GM19438 (cell line): ENCODE measurements around the gene SLC13A1.
"Not testable (repeated sequence)": the region's sequence is repeated elsewhere in the genome, so short reads cannot be mapped to it uniquely, and the experiment has no call there.

Experiments
- ATAC-seq: cut with Tn5 transposase; IDR thresholded peaks from one replicate; pipeline ENCODE4 v1.9.1; 2021; ENCODE audit warnings: low read depth; ENCODE audit not compliant: unreplicated experiment

Gene SLC13A1, protein sequence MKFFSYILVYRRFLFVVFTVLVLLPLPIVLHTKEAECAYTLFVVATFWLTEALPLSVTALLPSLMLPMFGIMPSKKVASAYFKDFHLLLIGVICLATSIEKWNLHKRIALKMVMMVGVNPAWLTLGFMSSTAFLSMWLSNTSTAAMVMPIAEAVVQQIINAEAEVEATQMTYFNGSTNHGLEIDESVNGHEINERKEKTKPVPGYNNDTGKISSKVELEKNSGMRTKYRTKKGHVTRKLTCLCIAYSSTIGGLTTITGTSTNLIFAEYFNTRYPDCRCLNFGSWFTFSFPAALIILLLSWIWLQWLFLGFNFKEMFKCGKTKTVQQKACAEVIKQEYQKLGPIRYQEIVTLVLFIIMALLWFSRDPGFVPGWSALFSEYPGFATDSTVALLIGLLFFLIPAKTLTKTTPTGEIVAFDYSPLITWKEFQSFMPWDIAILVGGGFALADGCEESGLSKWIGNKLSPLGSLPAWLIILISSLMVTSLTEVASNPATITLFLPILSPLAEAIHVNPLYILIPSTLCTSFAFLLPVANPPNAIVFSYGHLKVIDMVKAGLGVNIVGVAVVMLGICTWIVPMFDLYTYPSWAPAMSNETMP

DNA sequence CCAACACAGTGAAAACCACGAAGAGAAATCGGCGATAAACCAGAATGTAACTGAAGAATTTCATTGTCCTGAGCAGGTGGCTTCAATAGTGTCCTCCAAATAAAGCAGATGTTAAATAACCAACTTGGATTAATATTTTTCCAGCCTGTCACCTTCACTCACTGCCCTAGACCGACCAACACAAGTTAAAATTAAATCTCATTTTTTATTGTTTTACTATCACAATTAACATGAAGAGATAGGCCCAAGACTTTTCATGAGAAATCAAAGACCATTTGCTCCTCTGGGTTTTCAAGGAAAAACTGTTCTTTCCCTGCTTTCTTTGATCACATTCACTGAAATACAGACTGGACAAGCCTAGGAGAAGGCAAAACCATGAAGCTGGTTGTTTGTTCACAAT is at the start of gene SLC13A1:
Gene SLC13A1 (minus strand): TSS at position 87 of the 400 bp plus-strand sequence. CDS start 23 bp downstream, at position 64.
- ATAC-seq: no peak

DNA sequence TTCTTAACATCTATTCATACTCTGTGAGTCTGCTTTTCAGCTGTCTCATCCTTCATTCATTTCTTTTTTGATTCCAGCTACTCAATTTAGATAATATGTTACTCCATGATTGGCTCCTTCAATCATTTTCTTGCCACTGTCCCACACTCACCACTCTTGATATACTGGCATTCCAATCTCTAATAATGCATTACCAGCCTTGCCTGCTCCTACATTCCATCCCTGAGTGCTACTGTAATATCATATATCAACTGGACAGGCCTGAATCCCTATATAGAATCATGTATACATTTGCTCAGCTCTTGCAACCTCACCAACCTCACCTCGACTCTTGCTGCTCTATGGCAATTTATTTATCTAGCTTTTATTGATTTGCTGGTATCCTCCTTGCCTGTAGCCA is 45.0 kb upstream of the SLC13A1 start:
- no peak for ATAC-seq

DNA sequence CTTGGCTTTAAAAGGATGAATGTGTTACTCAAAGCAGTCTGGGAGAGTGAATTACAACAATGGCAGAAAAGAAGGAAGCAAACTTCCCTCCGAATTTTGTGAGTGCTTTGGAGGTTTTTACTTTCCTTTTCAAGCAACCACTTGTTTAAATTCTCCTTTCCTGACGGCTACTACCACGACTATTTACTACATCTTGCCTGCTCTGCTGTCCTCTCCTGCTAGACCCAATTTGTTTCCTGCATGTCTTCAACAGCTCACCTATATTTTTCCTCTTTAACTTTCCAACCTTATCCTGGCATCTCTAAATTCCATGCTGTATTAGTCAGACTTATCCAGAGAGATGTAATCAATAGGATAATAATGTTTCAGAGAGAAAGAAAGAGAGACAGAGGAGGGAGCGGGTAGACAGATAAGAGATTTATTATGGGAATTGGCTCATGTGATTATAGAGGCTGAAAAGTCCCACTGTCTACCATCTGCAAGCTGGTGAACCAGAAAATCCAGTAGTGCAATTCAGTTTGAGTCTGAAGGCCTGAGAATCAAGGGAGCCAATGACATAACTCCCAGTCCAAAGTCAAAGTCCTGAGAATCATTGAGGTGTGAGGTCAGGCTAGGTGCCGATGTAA is 42.8 kb upstream of the SLC13A1 start:
- no peak for ATAC-seq

DNA sequence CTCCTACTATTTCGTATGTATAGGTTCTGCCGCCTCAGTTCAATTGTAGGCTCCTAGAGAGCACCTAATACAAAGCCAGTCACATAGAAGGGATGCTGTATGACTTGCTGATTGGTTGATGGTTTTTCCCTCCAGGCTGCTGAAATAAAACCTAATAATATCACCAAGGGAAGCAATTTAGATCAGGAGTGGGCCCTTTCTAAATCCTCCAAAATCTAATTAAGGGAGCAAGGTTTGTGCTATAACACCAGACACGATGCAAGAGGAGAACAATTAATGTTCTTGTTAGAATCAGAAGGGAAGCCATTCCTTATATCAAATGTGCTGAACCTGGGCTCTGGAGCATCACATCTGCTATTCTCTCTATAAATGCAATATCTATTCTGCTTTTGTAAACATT is 42.0 kb upstream of the SLC13A1 start:
- ATAC-seq: no peak

DNA sequence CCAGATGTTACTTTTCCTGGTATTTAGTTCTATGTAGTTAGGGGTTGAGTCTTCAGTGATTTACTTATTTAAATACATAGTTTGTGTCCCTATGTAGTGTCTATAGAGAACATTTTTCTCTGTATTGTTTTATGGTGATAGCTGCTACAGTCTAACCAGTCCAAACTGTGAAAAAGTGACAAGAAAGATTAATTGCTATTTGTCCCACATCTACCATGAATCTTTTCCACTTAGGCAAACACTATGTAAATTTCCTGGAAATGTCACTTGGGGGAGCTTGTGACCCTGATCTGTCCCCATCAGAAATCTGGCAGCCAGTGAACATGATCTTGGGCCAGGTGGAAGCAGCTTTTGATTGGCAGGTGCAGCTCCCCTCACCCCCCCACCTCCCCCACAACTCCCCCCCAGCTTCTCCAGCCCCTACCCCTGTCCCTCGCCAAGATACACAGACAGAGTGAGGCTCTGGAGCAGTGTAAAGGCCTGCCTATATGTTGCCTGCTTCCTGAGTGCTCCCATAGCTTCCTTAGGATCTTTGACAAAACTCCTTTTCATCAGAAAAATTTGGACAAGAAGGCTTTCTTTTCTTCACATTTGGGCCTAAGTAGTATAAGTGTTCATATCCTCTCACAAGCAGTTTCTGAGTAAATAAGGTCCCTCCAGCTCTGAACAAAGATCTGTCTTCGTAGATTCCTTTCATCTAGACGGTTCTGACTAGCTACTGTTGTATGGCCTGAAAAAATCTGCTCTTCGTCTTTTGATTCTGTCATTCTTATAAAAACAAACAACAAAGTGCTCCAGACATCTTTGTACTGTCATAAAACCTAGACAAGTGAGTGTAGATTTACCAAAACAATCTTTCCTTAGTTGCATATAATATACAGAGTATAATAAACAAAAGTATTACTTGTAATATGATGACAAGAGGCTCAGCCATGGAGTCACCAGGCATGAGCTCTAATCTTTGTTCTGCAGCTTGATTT is 31.5 kb upstream of the SLC13A1 start:
- ATAC-seq: no peak

DNA sequence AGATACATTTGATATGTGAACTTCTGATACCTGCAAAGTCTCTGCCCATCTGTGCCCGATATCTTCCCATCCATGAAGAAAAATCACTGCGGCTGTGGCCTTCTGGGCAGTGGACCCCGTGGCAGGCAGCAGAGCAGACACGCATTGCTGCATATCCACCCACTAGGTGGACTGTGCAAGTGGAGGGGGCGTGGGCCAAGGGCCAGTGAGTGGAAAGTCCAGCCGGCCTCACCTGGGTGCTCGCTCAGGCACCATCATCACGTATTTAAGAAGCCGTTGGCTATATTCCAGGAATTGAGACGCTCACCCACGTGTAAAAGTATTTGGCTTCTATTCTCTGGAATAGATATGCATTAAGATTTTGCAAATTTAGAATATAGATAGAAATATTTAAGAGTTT is 30.8 kb upstream of the SLC13A1 start:
- ATAC-seq: no peak

DNA sequence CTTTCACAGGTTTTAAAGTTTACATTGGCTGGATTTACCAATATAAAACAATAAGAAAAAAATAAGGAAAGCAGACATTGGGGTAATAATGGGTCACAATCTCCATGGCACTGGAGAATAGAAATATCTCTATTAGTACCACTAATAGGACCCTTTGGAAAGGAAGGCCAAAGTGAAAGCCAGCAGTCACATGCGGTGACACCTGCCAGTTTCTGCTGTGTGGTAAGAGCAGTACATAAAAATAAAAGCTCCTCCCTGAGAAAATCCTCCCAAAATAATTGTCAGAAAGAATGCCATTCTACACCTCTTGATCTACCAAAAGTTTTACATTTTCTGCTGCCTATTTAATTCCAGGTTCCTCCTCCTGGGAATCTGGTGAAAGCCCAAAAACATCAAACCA is 30.4 kb upstream of the SLC13A1 start:
- no peak for ATAC-seq

DNA sequence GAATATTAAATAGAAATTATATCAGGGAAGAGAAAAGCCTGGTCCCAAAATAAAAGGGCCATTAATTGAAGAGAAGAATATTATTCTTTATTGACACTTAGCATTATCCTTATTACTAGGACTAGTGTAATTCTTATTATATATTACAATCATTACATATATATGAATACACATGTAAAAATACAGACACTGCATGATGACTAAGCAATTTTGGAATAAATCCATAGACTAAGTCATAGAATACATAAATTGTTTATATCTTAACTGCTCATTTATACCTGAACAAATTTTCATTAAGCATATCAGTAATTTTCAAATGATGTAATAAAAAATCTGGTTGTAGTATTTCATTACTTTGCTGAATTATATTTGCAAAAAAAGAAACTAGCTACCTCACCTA is 29.7 kb upstream of the SLC13A1 start:
- ATAC-seq: no peak

DNA sequence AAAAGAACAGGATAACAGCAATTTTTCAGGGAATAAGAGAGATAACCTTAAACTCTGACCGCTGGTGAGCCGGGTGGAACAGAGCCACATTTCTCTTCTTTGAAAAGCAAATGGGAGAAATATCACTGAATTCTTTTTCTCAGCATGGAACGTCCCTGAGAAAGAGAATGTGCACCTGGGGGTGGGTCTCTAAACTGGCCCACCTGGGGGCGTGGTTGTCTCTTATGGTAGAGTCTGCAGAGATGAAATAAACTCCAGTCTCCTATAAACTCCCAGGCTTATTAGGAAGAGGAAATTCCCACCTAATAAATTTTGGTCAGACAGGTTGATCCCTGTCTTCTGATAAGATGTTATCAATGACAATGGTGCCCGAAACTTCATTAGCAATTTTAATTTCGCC is 27.9 kb upstream of the SLC13A1 start:
- ATAC-seq: not testable (repeated sequence)

DNA sequence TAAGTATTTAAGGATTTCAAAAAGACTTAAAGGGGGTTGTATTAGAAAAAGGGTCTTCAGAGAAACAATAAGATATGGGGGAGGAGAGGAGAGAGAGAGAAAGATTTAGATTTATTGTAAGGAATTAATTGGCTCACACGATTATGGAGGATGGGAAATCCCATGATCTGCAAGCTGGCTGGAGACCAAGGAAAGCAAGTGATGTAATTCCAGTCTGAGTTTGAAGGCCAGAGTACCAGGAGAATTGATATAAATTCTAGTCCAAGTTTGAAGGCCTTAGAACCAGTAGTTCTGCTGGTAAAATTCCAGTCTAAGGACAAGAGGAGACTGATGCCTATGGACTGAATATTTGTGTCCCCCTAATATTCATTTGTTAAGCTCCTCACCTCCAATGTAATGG is 20.6 kb upstream of the SLC13A1 start:
- ATAC-seq: no peak

DNA sequence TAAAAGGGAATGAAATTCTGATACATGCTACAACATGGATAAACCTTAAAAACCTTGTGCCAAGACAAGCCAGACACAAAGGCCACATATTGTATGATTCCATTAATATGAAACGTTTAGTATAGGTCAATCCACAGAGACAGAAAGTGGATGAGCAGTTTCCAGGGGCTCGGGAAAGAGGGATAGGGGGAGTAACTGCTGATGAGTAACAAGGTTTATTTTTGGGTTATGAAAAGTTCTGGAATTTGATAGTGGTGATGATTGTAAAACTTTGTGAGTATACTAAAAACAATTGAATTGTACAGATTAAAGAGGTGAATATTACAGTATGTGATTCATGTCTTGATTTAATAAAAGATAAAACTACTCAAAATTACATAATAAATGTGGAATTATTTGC is 19.1 kb upstream of the SLC13A1 start:
- no peak for ATAC-seq

DNA sequence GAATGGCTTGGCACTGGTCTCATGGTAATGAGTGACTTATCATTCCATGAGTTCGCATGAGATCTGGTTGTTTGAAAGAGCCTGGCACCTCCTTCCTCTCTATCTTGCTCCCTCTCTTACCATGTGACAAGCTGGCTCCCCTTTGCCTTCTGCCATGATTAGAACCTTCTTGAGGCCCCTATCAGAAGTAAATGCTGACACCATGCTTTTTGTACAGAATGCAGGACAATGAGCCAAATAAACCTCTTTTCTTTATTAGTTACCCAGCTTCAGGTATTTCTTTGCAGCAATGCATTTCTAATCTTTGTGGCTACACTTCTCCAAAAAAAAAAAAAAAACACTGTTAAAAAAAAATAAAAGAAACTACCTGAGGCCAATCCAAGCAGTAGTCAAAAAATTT is 17.1 kb upstream of the SLC13A1 start:
- ATAC-seq: no peak

DNA sequence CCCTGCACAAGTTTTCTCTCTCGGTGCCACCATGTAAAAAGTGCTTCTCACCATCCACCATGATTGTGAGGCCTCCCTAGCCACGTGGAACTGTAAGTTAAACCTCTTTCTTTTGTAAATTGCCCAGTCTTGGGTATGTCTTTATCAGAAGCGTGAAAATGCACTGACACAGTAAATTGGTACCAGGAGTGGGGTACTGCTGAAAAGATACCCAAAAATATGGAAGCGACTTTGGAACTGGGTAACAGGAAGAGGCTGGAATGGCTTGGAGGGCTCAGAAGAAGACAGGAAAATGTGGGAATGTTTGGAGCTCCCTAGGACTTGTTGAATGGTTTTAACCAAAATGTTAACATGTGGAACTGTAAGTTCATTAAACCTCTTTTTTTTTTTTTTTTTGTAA is 15.6 kb upstream of the SLC13A1 start:
- ATAC-seq: no peak

DNA sequence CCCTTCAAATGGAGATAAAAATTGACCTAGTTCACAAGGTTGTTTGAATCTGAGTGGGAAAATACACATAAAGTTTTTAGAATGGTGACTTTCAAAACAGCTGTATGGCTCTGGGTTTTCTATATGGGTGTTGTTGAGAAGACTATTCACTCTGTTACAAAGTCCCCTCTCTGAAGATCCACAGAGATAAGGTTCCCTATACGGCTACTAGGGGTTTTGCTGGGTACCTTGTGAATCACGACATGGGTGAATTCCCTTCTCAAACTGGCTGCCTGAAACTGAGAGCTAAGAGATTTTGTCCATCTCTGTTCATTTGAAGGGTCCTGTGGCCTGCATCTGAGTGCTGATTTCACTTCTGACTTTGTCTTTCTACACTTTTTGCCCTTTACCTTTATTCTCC is 11.8 kb upstream of the SLC13A1 start:
- no peak for ATAC-seq

DNA sequence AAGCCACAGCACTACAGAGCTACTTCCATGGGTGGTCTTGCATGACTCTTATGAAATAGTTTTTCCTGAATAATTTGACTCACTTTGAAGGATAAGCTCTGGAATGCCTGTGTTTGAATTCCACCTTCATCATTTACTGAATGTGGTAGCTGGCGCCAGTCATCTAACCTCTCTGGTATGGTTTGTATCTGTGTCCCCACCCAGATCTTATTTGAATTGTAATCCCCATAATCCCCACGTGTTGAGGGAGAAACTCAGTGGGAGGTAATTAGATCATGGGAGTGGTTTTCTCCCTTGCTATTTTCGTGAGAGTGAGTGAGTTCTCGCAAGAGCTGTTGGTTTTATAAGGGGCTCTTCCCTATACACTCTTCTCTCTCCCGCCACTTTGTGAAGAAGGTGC is 11.2 kb upstream of the SLC13A1 start:
- no peak for ATAC-seq

DNA sequence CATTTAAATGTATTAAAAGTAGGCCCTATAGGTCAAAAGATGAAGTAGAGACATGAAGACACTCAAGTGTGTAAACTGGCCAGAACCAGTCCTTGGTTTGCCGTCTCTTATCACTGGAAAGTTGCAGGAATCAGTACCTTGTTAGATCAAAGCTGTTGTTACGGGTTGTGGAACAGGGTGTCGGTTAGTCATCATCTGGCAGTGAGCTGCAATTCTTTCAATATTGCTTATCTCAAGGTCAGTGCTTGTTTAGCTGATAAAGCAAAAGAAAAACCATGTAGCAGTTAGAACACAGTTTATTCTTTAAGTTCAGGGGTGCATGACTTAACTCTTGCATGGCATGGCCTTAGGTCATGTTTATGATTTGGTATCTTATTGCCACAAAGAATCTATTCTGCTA is 10.0 kb upstream of the SLC13A1 start:
- no peak for ATAC-seq

DNA sequence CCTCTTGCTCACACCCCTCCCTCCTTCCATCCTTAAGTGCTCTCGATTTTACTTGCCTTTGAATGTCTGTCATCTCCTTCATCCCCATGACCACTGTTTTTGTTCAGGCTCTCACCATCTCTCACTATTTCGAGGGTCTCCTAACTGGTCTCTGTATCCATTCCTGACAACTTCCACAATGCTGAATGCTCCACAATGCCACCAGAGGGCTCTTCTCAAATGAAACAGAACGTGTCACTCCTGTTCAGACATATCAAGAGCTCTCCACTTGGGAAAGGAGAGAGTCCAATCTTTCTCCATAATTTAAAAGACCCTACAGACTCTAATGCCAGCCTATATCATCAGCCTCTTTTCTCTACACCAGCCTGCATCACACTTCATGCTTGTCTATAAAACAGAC is 9.0 kb upstream of the SLC13A1 start:
- ATAC-seq: no peak

DNA sequence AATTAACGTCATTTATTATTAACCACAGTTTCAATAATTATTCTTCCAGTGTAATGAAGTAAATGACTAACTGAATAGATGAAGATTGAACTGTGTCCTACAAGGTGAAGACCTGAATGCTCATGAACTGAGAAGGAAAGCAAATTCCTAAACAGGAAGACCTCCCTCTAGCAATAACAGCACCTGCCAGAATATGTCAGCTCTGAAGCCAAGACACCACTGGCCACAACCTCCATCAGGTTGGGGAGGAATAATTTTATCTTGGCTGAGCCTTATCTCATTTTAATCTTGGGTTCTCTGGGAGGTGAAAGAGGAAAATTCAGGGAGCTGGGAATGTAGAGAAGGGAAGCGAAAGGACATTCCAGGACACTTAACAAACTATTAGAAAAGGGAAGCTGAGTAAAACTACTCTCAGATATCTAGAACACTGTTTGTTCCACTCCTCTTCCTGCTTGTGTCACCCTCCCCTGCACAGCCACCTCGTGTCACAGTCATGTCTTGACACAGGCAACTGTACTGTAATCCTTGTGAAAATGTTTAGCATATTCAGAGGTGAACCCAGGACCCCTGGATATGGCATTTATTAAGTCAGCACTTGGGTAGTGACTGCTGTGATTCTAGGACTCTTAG is 4.6 kb upstream of the SLC13A1 start:
- ATAC-seq: no peak

DNA sequence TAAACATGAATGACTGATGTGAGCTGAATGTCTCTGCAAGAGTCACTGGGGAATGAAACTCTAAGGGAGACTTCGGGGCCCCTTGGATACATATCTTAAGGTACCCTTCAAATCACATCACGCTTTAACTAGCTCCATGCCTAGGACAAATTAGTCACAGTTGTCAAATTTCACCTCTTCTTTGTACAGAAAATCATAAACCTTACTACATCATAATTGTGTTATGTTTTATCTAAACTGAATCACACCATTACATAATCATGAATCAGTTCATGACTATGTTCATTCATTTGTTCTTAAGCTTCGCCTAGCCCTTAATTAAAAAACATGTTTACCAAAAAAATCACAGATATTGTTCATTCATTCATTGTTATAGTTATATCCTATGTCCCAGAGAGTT is 2.1 kb upstream of the SLC13A1 start:
- no peak for ATAC-seq
